Breast epithelium (tissue), 3 donors: ENCODE data around the gene CSF2.

Experiments used
- POLR2AphosphoS5 ChIP-seq, 3 donors: sonication (generic); formaldehyde crosslinking; IDR thresholded peaks; one replicate each; pipeline ENCODE4 v1.6.1; 2017; ENCODE audit warnings: antibody characterized with exemption in 3 of 3
- TF ChIP-seq, protein P1 (sequence below), 3 donors: fragments of 450-650 bp; IDR thresholded peaks; one replicate each; pipeline ENCODE4 v1.5.1; 2016 to 2017; ENCODE audit warnings: antibody characterized with exemption in 3 of 3, mild to moderate bottlenecking in 3 of 3, moderate library complexity in 3 of 3

GRCh38 chr5:132076983-132077382, 3.4 kb downstream of the CSF2 start:
- TF ChIP-seq, protein P1, sequence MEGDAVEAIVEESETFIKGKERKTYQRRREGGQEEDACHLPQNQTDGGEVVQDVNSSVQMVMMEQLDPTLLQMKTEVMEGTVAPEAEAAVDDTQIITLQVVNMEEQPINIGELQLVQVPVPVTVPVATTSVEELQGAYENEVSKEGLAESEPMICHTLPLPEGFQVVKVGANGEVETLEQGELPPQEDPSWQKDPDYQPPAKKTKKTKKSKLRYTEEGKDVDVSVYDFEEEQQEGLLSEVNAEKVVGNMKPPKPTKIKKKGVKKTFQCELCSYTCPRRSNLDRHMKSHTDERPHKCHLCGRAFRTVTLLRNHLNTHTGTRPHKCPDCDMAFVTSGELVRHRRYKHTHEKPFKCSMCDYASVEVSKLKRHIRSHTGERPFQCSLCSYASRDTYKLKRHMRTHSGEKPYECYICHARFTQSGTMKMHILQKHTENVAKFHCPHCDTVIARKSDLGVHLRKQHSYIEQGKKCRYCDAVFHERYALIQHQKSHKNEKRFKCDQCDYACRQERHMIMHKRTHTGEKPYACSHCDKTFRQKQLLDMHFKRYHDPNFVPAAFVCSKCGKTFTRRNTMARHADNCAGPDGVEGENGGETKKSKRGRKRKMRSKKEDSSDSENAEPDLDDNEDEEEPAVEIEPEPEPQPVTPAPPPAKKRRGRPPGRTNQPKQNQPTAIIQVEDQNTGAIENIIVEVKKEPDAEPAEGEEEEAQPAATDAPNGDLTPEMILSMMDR (IDR thresholded peaks at IDR 0.05), result no peak
- TF ChIP-seq POLR2AphosphoS5 (IDR thresholded peaks at IDR 0.05), result no peak
